Activated T-cell treated with anti-CD3 and anti-CD28 coated beads for 4 hours (primary cell): ENCODE results near the gene MICAL2.

ENCODE experiments used
- DNase-seq: peaks from one replicate; pipeline ENCODE4 v3.0.0-alpha.2; 2020

The MICAL2 gene

GRCh38 chr11:12117611-12118010 lies 7.2 kb downstream of the MICAL2 start:
- no peak for DNase-seq

- no peak for DNase-seq
Observed at GRCh38 chr11:12118949-12119348, 8.6 kb downstream of the MICAL2 start.

GRCh38 chr11:12119502-12119901 lies 9.1 kb downstream of the MICAL2 start:
- no peak for DNase-seq

GRCh38 chr11:12120031-12121008 lies 9.9 kb downstream of the MICAL2 start:
- no peak for DNase-seq

- no peak for DNase-seq
Observed at GRCh38 chr11:12121011-12121410, 10.6 kb downstream of the MICAL2 start.

- DNase-seq, result no peak
Observed at GRCh38 chr11:12121517-12121916, 11.1 kb downstream of the MICAL2 start.

- DNase-seq, result no peak
Observed at GRCh38 chr11:12122083-12122482, 11.7 kb downstream of the MICAL2 start.

- DNase-seq, result no peak
Observed at GRCh38 chr11:12123273-12123672, 12.9 kb downstream of the MICAL2 start.

- DNase-seq, result no peak
Observed at GRCh38 chr11:12123799-12124198, 13.4 kb downstream of the MICAL2 start.

GRCh38 chr11:12124306-12124705 lies 13.9 kb downstream of the MICAL2 start:
- DNase-seq, result no peak

- no peak for DNase-seq
Observed at GRCh38 chr11:12125609-12126149, 15.3 kb downstream of the MICAL2 start.

GRCh38 chr11:12126344-12127019 lies 16.1 kb downstream of the MICAL2 start:
- no peak for DNase-seq

- no peak for DNase-seq
Observed at GRCh38 chr11:12127206-12127898, 17.0 kb downstream of the MICAL2 start.

- DNase-seq, result no peak
Observed at GRCh38 chr11:12128301-12128751, 17.9 kb downstream of the MICAL2 start.

GRCh38 chr11:12129227-12129626 lies 18.8 kb downstream of the MICAL2 start:
- DNase-seq, result no peak

GRCh38 chr11:12130180-12130980 lies 20.0 kb downstream of the MICAL2 start:
- DNase-seq, result no peak

GRCh38 chr11:12131943-12132789 lies 21.8 kb downstream of the MICAL2 start:
- DNase-seq, result no peak

GRCh38 chr11:12132790-12133145 lies 22.4 kb downstream of the MICAL2 start:
- no peak for DNase-seq

GRCh38 chr11:12133547-12134235 lies 23.3 kb downstream of the MICAL2 start:
- DNase-seq, result no peak

- DNase-seq, result no peak
Observed at GRCh38 chr11:12134236-12134585, 23.8 kb downstream of the MICAL2 start.

- DNase-seq, result no peak
Observed at GRCh38 chr11:12135185-12135584, 24.8 kb downstream of the MICAL2 start.
